ENCODE data around the gene FAM89A.
"Not testable (repeated sequence)": the region's sequence is repeated elsewhere in the genome, so short reads cannot be mapped to it uniquely, and the experiment has no call there.

Gene FAM89A

GRCh38 chr1:231047529-231047928 is 7.5 kb upstream of the FAM89A start:
- not testable (repeated sequence) for H3K9ac ChIP-seq (ENCODE audit: low read depth, low read length, poor library complexity); H2BK120ac ChIP-seq (ENCODE audit: low read depth, low read length); H2AFZ ChIP-seq (ENCODE audit: low read length); H2BK5ac ChIP-seq (ENCODE audit: low read length); H3K36me3 ChIP-seq (replicated peaks in 1 of 2; ENCODE audit: control insufficient read depth in 2 of 2, insufficient read depth in 2 of 2, low read length in 2 of 2); H3K4me2 ChIP-seq (ENCODE audit: insufficient read depth, low read length, poor library complexity, severe bottlenecking); H3K79me1 ChIP-seq (ENCODE audit: low read depth, low read length); H2AK5ac ChIP-seq (ENCODE audit: low read depth, low read length); H4K91ac ChIP-seq (ENCODE audit: low read depth, low read length, poor library complexity); DNase-seq (ENCODE audit: low spot score); H3K4me3 ChIP-seq (ENCODE audit: low read length in 2 of 2); H2BK15ac ChIP-seq (ENCODE audit: low read length); H3K9me3 ChIP-seq (replicated peaks in 1 of 2; ENCODE audit: control insufficient read depth in 2 of 2, insufficient read depth in 1 of 2, low read depth in 1 of 2, low read length in 2 of 2); H3K4me1 ChIP-seq (ENCODE audit: control insufficient read depth in 2 of 2, insufficient read depth in 1 of 2, low read depth in 1 of 2, low read length in 2 of 2); H3K27ac ChIP-seq (replicated peaks; ENCODE audit: low read length); H3K23ac ChIP-seq (ENCODE audit: low read depth, low read length, poor library complexity); H2BK12ac ChIP-seq (ENCODE audit: low read length); H4K8ac ChIP-seq (ENCODE audit: low read depth, low read length); H3K4ac ChIP-seq (ENCODE audit: low read length); H3K14ac ChIP-seq (ENCODE audit: low read length); H3K18ac ChIP-seq (ENCODE audit: low read length)
- H3K27me3 ChIP-seq (ENCODE audit: control insufficient read depth in 3 of 3, insufficient read depth in 3 of 3, low read depth in 1 of 3, low read length in 3 of 3), result peaks cover 0 to 35% (median 5%) of the 10 kb centered on the region in 3 experiments

DNA sequence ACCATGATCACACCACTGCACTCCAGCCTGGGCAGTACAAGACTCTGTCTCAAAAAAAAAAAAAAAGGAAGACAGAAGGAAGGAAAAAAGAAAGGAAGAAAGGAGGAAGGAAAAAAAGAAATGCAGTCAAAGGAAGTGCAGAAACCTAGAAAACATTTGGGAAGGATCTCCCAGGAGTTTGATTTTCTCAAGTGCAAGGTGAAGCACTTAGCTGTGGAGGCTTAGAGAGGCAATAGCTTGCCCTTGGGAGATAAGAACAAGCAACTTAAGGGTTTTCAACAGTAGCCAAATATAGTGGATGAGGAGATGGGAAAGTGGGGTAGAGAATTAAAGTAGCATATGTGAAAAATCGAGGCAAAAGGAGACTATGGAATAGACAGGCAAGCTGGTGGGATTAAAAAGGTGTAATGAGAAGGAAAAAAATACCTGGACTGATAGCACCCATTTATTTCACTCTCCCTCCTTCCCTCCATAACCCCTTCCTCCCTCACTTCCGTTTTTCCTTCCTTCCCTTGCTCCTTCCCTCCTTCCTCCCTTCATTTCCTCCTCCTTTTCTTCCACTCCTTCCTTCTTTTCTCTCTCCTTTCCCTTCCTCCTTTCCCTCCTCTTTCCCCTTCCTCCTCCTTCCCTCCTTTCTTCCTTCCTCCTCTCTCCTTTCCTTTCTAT is 6.8 kb upstream of the FAM89A start:
- no peak for DNase-seq (ENCODE audit: low spot score)

DNA sequence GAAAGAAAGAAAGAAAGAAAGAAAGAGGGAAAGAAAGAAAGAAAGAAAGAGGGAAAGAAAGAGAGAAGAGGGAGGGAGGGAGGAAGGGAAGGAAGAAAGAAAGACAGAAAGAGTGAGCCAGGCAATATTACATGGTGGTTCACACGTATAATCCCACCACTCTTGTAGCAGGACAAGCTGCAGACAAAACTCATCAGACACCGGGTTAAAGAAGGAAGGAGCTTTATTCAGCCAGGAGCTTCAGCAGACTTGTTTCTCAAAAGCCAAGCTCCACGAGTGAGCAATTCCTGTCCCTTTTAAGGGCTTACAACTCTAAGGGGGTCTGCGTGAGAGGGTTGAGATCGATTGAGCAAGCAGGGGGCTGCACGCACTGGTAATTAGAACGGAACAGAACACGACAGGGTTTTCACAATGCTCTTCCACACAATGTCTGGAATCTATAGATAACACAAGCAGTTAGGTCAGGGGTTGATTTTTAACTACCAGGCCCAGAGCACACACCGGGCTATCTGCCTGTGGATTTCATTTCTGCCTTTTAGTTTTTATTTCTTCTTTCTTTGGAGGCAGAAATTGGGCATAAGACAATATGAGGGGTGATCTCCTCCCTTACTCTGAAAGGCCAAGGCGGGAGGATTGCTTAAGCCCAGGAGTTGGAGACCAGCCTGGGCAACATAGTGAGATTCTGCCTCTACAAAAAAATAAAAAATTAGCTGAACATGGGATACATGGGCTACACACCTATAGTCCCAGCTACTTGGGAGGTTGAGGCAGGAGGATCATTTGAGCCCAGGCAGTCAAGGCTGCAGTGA is 6.1 kb upstream of the FAM89A start:
- H3K14ac ChIP-seq (ENCODE audit: low read length); H3K36me3 ChIP-seq (replicated peaks in 1 of 2; ENCODE audit: control insufficient read depth in 2 of 2, insufficient read depth in 2 of 2, low read length in 2 of 2); H2BK15ac ChIP-seq (ENCODE audit: low read length); H3K4me3 ChIP-seq (ENCODE audit: low read length in 2 of 2); H3K9ac ChIP-seq (ENCODE audit: low read depth, low read length, poor library complexity); H2BK12ac ChIP-seq (ENCODE audit: low read length); H2BK120ac ChIP-seq (ENCODE audit: low read depth, low read length); H3K4me2 ChIP-seq (ENCODE audit: insufficient read depth, low read length, poor library complexity, severe bottlenecking); DNase-seq (ENCODE audit: low spot score); H3K4ac ChIP-seq (ENCODE audit: low read length); H4K8ac ChIP-seq (ENCODE audit: low read depth, low read length); H2AK5ac ChIP-seq (ENCODE audit: low read depth, low read length); H2AFZ ChIP-seq (ENCODE audit: low read length); H3K23ac ChIP-seq (ENCODE audit: low read depth, low read length, poor library complexity); H4K91ac ChIP-seq (ENCODE audit: low read depth, low read length, poor library complexity); H3K27ac ChIP-seq (replicated peaks; ENCODE audit: low read length); H3K9me3 ChIP-seq (replicated peaks in 1 of 2; ENCODE audit: control insufficient read depth in 2 of 2, insufficient read depth in 1 of 2, low read depth in 1 of 2, low read length in 2 of 2); H3K4me1 ChIP-seq (ENCODE audit: control insufficient read depth in 2 of 2, insufficient read depth in 1 of 2, low read depth in 1 of 2, low read length in 2 of 2); H3K79me1 ChIP-seq (ENCODE audit: low read depth, low read length); H2BK5ac ChIP-seq (ENCODE audit: low read length); H3K18ac ChIP-seq (ENCODE audit: low read length): not testable (repeated sequence)
- no CpG with 5 or more reads among the region's 10 CpGs for WGBS, 2 donors (ENCODE audit: extremely low coverage in 2 of 2, insufficient read length in 2 of 2, insufficient replicate concordance in 1 of 2)
- H3K27me3 ChIP-seq (ENCODE audit: control insufficient read depth in 3 of 3, insufficient read depth in 3 of 3, low read depth in 1 of 3, low read length in 3 of 3), result peaks cover 0 to 44% (median 14%) of the 10 kb centered on the region in 3 experiments

More for the DNA sequence above, 6.8 kb upstream of the FAM89A start:
- H2BK12ac ChIP-seq (ENCODE audit: low read length), result no peak overlapping the region
- no peak overlapping the region for H3K4ac ChIP-seq (ENCODE audit: low read length)
- peaks cover 2 to 7% of the 10 kb centered on the region in 2 donors for H3K9me3 ChIP-seq (replicated peaks in 1 of 2; ENCODE audit: control insufficient read depth in 2 of 2, insufficient read depth in 1 of 2, low read depth in 1 of 2, low read length in 2 of 2)
- H3K9ac ChIP-seq (ENCODE audit: low read depth, low read length, poor library complexity), result no peak overlapping the region
- no peak overlapping the region for H3K23ac ChIP-seq (ENCODE audit: low read depth, low read length, poor library complexity)
- H3K4me3 ChIP-seq (ENCODE audit: low read length in 2 of 2), result no peak overlapping the region
- whole genome bisulfite sequencing, 2 donors (ENCODE audit: extremely low coverage in 2 of 2, insufficient read length in 2 of 2, insufficient replicate concordance in 1 of 2), result 100% methylated on average over 2 of the region's 2 CpGs; no CpG with 5 or more reads in 1 of the 2 donors
- H2AFZ ChIP-seq (ENCODE audit: low read length), result no peak overlapping the region
- H3K36me3 ChIP-seq (replicated peaks in 1 of 2; ENCODE audit: control insufficient read depth in 2 of 2, insufficient read depth in 2 of 2, low read length in 2 of 2), result no peaks in the 10 kb centered on the region
- no peak overlapping the region for H3K18ac ChIP-seq (ENCODE audit: low read length)
- no peak overlapping the region for H4K91ac ChIP-seq (ENCODE audit: low read depth, low read length, poor library complexity)
- peaks cover 0 to 37% (median 8%) of the 10 kb centered on the region in 3 experiments for H3K27me3 ChIP-seq (ENCODE audit: control insufficient read depth in 3 of 3, insufficient read depth in 3 of 3, low read depth in 1 of 3, low read length in 3 of 3)
- no peaks in the 10 kb centered on the region for H3K4me1 ChIP-seq (ENCODE audit: control insufficient read depth in 2 of 2, insufficient read depth in 1 of 2, low read depth in 1 of 2, low read length in 2 of 2)
- no peak overlapping the region for H2BK120ac ChIP-seq (ENCODE audit: low read depth, low read length)
- no peak overlapping the region for H3K4me2 ChIP-seq (ENCODE audit: insufficient read depth, low read length, poor library complexity, severe bottlenecking)
- no peak overlapping the region for H2AK5ac ChIP-seq (ENCODE audit: low read depth, low read length)
- H2BK15ac ChIP-seq (ENCODE audit: low read length), result no peak overlapping the region
- H3K14ac ChIP-seq (ENCODE audit: low read length), result no peak overlapping the region
- H4K8ac ChIP-seq (ENCODE audit: low read depth, low read length), result no peak overlapping the region
- no peak overlapping the region for H3K27ac ChIP-seq (replicated peaks; ENCODE audit: low read length)
- H3K79me1 ChIP-seq (ENCODE audit: low read depth, low read length), result peaks cover 1% of the 10 kb centered on the region
- H2BK5ac ChIP-seq (ENCODE audit: low read length), result no peak overlapping the region

GRCh38 chr1:231045286-231045685 is 5.2 kb upstream of the FAM89A start:
- Histone ChIP-seq H3K27ac (replicated peaks; ENCODE audit: low read length) (no peak overlapping the region), H3K4me2 (ENCODE audit: insufficient read depth, low read length, poor library complexity, severe bottlenecking) (no peak overlapping the region), H3K4ac (ENCODE audit: low read length) (no peak overlapping the region), H3K27me3 (ENCODE audit: control insufficient read depth in 3 of 3, insufficient read depth in 3 of 3, low read depth in 1 of 3, low read length in 3 of 3) (peaks cover 0 to 47% (median 23%) of the 10 kb centered on the region in 3 experiments), H2BK15ac (ENCODE audit: low read length) (no peak overlapping the region), H3K18ac (ENCODE audit: low read length) (no peak overlapping the region), H2BK120ac (ENCODE audit: low read depth, low read length) (no peak overlapping the region), H3K4me1 (ENCODE audit: control insufficient read depth in 2 of 2, insufficient read depth in 1 of 2, low read depth in 1 of 2, low read length in 2 of 2) (peaks cover 1 to 4% of the 10 kb centered on the region in 2 donors), H2AFZ (ENCODE audit: low read length) (no peak overlapping the region), H2AK5ac (ENCODE audit: low read depth, low read length) (no peak overlapping the region), H3K9ac (ENCODE audit: low read depth, low read length, poor library complexity) (no peak overlapping the region), H3K9me3 (replicated peaks in 1 of 2; ENCODE audit: control insufficient read depth in 2 of 2, insufficient read depth in 1 of 2, low read depth in 1 of 2, low read length in 2 of 2) (peaks cover 2 to 7% of the 10 kb centered on the region in 2 donors), H3K36me3 (replicated peaks in 1 of 2; ENCODE audit: control insufficient read depth in 2 of 2, insufficient read depth in 2 of 2, low read length in 2 of 2) (no peaks in the 10 kb centered on the region), H3K4me3 (ENCODE audit: low read length in 2 of 2) (no peak overlapping the region), H3K23ac (ENCODE audit: low read depth, low read length, poor library complexity) (no peak overlapping the region), H4K91ac (ENCODE audit: low read depth, low read length, poor library complexity) (no peak overlapping the region), H2BK5ac (ENCODE audit: low read length) (no peak overlapping the region), H3K79me1 (ENCODE audit: low read depth, low read length) (peaks cover 1% of the 10 kb centered on the region), H4K8ac (ENCODE audit: low read depth, low read length) (no peak overlapping the region), H3K14ac (ENCODE audit: low read length) (no peak overlapping the region), H2BK12ac (ENCODE audit: low read length) (no peak overlapping the region)
- no peak for DNase-seq (ENCODE audit: low spot score)

All from neuronal stem cell (in vitro differentiated cells).